Activated T-cell treated with anti-CD3 and anti-CD28 coated beads for 48 hours (primary cell): ENCODE data around the gene CDH23.

ENCODE experiments used
- DNase-seq: peaks from one replicate; pipeline ENCODE4 v3.0.0-alpha.2; 2020; ENCODE audit warnings: low read depth

CDH23 gene

DNA sequence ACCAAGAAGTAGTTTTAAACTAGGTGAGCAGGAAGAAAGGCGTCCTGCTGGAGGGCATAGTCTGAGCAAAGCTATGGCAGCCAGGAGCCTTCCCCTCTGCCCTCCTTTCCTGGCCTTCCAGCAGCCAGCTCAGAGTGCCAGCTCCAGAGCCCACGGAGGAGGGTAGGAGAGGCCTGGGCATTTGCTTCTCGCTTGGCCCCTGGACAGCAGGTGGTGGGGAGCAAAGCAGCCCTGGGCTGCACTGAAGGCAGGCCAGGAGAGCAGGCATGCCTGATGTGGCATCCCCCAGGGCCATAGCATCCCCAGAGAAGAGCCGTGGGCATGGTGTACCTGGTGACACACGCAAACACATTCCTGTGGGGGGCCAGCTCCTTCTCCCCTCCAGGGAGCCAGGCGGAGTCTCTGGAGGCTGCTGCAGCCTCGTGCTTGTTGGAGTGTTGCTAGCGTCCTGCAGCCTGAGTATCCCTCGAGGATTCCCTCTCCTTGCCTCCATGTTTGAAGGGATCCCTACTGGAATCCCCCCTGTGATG is 43.9 kb downstream of the CDH23 start:
- no peak for DNase-seq

GRCh38 chr10:71442000-71442399 is 45.3 kb downstream of the CDH23 start:
- no peak for DNase-seq

DNA sequence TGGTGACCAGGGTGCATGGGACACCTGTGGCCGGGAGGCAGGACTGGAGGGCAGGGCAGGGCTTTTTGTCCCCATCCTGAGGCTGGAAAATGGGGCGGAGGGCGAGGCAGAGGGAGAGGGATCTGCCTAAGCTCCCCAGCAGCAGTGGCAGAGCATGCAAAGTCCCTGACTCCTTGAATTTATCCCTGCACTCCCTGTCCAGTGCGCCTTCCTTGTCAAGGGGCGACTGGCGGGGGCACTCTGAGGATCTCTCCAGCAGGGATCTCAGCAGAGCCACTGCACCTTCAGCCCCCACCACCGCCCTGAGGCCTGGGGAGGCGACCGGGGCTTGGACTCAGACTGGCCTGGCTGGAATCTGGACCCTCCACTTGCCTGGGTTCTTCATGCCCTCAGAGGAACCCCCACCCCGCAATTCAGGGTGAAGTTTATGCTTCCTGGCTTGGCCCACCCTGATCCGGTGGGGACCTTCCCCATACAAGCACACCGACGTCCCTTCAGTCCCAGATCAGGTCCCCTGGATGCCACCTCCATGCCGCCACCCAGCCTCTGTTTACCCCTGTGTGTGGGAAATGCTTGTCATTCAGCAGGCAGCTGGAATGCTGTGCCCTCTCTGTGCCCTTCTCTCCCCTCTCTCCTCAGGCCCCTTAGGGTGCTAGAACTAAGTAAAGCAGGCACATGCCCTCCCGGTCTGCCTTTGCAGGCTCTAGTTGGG is 46.3 kb downstream of the CDH23 start:
- no peak for DNase-seq

- DNase-seq, result no peak
These were observed 47.0 kb downstream of the CDH23 start for GRCh38 chr10:71443676-71444075.

- no peak for DNase-seq
These were observed 47.7 kb downstream of the CDH23 start for GRCh38 chr10:71444284-71445054.

GRCh38 chr10:71447676-71448075 is 51.0 kb downstream of the CDH23 start:
- no peak for DNase-seq

- no peak for DNase-seq
These were observed 51.4 kb downstream of the CDH23 start for GRCh38 chr10:71448146-71448545.

GRCh38 chr10:71449026-71449425 is 52.3 kb downstream of the CDH23 start:
- no peak for DNase-seq

- no peak for DNase-seq
These were observed 55.0 kb downstream of the CDH23 start for GRCh38 chr10:71451754-71452153.

DNA sequence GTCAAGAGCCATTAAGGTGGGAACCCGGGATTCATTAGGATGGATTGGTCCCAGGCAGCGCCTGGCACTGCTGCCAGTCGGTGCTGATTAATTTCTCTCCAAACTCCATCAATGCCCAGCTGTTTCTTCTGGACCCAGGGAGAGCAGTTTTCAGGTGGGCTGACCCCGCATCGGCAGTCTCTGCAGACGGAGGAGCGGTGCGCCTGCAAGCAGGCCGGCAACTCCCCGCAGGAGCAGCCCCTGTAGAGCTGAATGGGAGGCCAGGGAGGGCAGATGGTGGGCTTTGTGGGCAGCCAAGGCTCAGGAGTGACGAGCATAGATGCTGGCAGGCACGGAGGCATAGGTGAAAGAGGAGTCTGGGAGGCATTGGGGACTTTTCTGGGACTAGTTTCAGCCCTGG is 56.5 kb downstream of the CDH23 start:
- DNase-seq, result no peak

- no peak for DNase-seq
These were observed 57.6 kb downstream of the CDH23 start for GRCh38 chr10:71454347-71454746.

DNA sequence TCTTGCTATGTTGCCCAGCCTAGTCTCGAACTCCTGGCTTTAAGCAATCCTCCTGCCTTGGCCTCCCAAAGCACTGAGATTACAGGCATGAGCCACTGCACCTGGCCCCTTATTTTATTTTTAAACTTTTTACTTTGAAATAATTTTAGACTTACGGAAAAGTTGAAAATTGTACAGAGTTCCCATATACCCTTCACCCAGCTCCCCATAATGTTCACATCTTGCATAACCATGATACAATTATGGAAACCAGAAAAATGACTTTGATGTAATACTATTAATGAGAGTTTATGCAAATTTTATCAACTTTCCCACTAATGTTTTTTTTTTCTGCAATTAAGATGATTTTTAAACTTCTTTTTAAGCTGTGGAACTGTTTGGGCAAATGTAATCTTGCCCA is 58.3 kb downstream of the CDH23 start:
- no peak for DNase-seq

- no peak for DNase-seq
These were observed 59.9 kb downstream of the CDH23 start for GRCh38 chr10:71456631-71457030.

- no peak for DNase-seq
These were observed 61.2 kb downstream of the CDH23 start for GRCh38 chr10:71457908-71458307.

GRCh38 chr10:71458387-71458786 is 61.7 kb downstream of the CDH23 start:
- no peak for DNase-seq

GRCh38 chr10:71459513-71459912 is 62.8 kb downstream of the CDH23 start:
- DNase-seq, result no peak

DNA sequence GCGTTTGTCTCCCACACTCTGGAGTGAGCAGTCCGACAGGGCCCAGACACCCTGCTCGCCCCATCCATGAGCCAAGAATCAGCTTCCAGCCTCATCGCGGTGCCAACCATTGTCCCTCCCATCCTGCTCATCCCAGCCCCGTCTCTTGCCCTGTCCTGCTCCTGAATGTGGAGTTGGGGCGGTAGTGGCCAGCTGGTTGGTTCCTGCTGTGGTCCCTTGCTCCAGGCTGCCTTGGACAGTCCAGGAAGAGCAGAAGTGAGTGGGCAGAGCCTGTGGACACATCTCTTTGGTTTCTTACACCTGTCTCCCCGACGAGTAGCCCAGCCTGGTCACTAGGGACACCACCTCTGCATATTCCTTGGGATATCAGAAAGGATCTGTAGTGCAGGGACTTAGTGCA is 63.9 kb downstream of the CDH23 start:
- DNase-seq, result no peak

DNA sequence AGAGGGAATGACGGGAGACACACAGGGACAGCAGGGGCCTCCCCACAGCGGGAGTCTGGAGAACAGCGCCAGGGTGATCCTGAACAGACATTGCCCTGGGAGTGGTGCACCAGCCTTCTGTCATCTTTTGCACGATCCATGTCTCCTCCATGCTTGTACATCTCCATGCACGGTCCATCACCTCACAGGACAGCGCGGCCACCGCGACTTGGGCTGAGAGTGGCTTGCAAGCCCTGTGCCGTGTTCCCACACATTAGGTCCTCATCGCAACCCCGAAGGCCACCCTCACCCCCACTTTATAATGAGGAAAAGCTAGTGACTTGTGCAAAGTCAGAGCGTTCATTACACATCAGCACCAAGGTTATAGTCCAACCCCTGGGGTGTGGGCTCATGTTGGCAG is 64.7 kb downstream of the CDH23 start:
- DNase-seq, result no peak

DNA sequence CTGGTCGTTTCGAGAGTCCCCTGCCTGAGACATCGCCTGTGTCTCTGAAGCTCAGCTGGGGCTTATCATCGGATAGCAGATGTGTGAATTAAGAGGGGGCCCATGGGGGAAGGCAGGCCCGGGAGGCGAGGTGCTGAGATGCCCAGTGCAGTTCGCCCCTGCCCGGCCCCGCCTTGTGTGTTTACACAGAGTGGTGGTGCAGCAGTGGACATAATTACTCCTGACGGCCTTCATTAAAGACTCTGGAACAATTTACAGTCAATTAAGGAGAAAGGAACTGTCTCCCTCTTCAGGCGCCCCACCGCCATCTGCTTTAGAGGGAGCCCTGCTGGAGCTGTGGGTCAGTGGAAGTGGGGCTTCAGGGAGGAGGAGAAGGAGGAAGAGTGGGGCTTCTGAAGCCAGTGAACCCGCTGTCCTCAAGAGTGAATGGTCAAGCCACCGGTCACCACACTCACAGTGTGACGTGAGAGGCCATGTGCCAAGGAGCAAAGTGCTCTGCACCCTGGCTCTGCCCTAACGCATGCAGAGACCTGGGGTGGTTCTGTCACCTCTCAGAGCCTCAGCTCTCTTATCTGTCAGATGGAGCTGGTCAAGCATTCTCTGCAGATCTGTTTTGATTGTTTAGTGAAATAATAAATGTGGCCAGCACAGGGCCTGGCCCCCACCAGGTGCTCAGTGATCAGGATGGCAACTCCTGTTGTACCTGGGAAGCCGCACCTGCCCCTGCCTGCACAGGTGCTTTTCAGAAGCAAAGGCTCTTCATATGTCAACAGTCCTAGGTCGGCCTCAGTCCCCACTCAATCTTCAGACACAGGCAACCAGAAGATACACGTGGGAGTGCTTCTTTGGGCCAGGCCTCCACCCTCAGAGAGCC is 65.6 kb downstream of the CDH23 start:
- DNase-seq, result no peak

DNA sequence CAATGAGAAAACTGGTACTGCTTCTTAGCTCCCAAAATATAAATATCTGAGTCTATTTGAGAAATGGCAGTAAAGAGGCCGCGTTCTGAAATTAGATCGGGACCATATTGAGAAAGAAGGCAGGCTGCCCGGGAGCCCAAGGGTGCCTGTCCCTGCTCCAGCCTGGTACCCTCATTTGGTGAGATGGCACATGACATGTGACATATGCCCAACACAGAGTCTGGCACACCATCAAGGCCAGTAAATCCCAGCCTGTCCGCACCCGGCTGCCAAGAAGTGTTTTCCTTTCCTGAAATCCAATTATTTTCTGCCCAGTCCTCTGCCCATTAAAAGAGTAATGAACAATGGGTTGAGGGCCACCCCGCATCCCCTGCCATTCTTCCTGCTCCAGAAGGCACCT is 66.4 kb downstream of the CDH23 start:
- DNase-seq, result no peak

DNA sequence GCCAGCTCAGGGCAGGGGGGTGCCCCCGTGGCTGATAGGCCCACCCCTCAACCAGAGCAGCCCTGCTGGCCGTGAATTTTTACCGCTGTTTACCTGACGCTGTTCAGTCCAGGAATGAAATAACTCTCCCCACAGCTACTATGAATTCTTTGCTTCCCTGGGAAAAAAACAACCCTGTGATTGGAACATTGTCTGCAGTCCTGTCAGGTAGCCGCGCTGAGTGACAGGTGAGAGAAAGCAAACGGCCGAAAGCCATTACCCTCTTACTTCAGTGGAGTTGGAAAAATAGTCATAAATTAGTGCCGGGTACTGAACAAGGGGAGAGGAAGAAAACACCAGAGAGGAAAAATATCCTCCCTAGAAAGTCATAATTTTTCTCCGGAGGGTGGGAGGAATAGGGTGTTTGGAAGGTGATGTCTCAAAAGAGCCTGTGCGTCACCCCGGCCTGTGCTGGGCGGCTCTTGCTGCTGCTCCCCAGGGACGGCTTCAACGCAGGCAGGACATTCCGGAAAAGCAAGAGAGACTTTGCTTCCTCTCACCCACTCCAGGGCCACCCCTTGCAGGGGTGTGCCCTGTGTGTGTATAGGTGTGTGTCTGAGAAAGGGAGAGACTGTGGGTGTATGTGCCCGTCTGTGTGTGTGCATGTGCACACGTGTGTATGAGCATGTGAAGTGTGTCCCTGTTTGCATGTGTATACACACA is 69.0 kb downstream of the CDH23 start:
- DNase-seq, result no peak

DNA sequence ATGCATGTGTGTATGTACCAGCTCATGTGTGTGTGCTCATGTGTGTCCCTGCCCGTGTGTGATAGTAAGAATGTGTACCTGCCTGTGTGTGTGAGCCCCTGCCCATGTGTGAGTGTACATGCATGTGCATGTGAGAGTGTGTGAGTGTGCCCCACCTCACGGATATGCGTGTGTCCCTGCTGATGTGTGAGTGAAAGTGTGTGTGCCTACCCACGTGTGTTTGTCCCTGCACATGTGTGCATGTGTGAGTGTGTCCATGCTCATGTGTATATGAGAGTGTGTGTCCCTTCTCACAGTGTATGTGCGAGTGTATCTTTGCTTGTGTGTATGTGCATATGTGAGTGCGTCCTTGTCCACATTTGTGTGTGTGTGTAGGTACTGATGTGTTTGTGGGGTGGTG is 69.6 kb downstream of the CDH23 start:
- no peak for DNase-seq
